Measurements from ENCODE around the gene UNC13A. TPM values are rescaled to one million over a fixed set of nuclear protein-coding genes. Genes with fewer than 3 reads are reported as not detected.

UNC13A gene
- total and polyA plus RNA-seq, 2 of the 13 experiments (the other 11 are each of a cell fraction or from before 2014, with no cell fraction given) = 0.11 to 0.45 TPM

DNA sequence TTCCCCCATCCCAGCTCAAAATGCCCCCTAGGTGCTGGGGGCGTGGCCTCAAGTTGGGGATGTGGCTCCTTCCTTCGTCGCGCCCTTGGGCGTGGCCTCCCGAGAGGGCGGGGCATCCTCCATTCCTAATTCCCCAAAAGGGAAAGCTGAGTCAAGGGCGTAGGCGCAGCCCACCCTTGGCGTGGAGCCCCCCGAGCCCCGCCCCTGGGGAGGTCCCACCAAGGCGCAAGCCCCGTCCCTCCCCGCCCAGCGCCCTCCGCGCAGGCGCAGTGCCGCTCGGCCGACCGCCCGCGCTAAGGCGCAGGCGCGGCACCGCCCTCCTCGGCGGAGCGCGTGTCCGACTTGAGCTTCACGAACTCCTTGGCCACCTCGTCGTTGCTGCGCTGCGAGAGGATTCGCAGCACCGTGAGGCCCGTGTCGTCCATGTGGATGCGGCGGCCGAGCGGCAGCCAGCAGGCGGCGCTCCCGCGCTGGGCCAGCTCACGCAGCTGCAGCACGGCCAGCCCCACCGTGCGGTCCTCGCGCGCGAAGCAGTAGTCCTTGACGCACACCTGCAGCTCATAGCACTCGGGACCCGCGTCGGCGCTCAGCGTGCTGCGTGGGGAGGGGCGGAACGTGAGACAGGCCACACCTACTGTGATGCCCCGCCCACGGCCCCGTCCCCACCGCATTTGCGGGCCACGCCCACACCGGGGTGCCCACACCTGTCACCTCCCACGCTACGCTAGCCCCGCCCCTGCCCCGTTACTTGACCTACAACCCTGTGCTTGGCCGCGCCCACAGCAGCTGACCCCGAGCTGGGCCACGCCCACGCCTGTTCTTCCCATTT is 82.2 kb downstream of the UNC13A start (continued):
- peak; percentile 99 for TF ChIP-seq ZNF318 (CRISPR knock-in tag; IDR thresholded peaks at IDR 0.05)
- TF ChIP-seq ZNF414 (CRISPR knock-in tag; IDR thresholded peaks at IDR 0.05) = peak; percentile 89
- no peak for TF ChIP-seq ZNF644 (CRISPR knock-in tag; IDR thresholded peaks at IDR 0.05; ENCODE audit: low read depth)
- TF ChIP-seq IRF1 (CRISPR knock-in tag; IDR thresholded peaks at IDR 0.05; ENCODE audit: low read depth) = peak; percentile 92
- TF ChIP-seq BATF2 (CRISPR knock-in tag; IDR thresholded peaks at IDR 0.05) = peak; percentile 99
- TF ChIP-seq FOXJ3 (CRISPR knock-in tag; IDR thresholded peaks at IDR 0.05; ENCODE audit: borderline replicate concordance) = no peak
- TF ChIP-seq, protein P1, sequence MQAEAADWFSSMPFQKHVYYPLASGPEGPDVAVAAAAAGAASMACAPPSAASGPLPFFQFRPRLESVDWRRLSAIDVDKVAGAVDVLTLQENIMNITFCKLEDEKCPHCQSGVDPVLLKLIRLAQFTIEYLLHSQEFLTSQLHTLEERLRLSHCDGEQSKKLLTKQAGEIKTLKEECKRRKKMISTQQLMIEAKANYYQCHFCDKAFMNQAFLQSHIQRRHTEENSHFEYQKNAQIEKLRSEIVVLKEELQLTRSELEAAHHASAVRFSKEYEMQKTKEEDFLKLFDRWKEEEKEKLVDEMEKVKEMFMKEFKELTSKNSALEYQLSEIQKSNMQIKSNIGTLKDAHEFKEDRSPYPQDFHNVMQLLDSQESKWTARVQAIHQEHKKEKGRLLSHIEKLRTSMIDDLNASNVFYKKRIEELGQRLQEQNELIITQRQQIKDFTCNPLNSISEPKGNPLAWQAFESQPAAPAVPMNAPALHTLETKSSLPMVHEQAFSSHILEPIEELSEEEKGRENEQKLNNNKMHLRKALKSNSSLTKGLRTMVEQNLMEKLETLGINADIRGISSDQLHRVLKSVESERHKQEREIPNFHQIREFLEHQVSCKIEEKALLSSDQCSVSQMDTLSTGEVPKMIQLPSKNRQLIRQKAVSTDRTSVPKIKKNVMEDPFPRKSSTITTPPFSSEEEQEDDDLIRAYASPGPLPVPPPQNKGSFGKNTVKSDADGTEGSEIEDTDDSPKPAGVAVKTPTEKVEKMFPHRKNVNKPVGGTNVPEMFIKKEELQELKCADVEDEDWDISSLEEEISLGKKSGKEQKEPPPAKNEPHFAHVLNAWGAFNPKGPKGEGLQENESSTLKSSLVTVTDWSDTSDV (CRISPR knock-in tag; IDR thresholded peaks at IDR 0.05) = peak; percentile 98
- TF ChIP-seq ZNF235 (CRISPR knock-in tag; IDR thresholded peaks at IDR 0.05; ENCODE audit: borderline replicate concordance) = peak; percentile 96
- TF ChIP-seq SMAD3 (CRISPR knock-in tag; IDR thresholded peaks at IDR 0.05) = no peak
- no peak for TF ChIP-seq SIN3B (IDR thresholded peaks at IDR 0.05; ENCODE audit: low read length)
- peak; percentile 99 for TF ChIP-seq LBX2 (CRISPR knock-in tag; IDR thresholded peaks at IDR 0.05; ENCODE audit: borderline replicate concordance)
- TF ChIP-seq TAF1 (CRISPR knock-in tag; IDR thresholded peaks at IDR 0.05) = peak; percentile 80
- no peak for TF ChIP-seq ZKSCAN5 (CRISPR knock-in tag; IDR thresholded peaks at IDR 0.05)

Measured in HepG2 (cell line).